ENCODE measurements around the gene FLYWCH1.

The FLYWCH1 gene

DNA sequence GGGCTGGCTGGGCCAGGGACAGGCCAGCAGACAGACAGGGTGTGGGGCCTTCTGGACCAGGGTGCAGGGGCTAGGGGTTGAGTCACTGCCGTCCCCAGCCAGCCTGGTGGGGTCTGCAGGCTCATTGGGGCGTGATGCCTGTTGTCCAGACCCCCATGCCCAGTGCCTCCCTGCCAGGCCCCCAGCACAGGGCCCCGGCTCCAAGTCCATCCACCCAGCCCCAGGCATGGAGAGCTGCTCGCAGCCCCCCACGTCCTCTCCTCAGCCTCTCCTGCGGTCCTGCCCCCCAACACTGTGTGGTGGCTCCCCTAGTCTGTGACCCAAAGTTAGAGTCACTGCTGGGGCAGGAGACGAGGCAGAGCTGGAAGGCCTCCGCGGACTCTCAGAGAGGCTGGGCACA is 75.6 kb downstream of the FLYWCH1 start:
- DNase-seq, result no peak

DNA sequence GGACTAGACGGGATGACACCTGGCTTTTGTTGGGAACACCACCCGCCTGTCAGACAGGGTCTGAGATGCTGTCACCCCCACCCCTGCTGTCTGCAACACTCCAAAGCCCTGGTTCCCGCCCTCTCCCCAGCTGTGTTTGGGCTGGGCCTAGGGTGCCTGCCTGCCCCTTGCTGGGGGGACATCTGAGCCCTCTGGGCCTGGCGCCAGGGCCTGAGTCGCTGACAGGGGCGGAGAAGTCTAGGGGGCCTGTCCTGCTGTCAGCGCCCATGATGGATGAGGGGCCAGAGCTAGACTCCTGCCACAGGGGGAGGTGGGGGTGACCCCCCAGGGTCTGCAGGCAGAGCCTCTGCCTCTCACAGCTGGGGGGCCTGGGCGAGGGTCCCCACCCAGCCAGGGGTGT is 76.1 kb downstream of the FLYWCH1 start:
- DNase-seq, result no peak

DNA sequence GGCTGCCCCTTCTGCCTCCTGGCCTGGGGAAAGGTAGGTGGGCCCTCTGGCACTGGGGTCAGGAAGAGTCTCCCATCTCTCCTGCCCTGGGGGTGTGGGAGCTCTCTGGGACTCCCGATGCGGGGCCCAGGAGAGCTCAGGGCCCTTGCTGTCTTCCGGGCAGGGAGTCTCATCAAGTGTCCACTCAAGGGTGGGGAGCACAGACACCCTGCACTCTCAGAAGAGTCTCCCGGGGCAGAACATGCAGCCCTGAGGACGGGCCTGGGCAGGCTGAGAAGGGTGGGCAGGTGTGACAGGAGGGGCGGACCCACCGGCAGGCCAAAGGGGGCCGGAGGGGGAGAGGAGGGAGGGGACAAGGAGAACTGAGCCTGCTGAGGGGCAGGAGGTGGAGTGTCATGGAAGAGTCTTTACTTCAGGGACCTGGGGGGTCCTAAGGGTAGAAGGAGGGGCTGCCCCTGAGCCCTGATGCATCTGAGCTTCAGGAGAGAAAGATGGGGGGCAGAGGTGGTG is 76.9 kb downstream of the FLYWCH1 start:
- no peak for DNase-seq

DNA sequence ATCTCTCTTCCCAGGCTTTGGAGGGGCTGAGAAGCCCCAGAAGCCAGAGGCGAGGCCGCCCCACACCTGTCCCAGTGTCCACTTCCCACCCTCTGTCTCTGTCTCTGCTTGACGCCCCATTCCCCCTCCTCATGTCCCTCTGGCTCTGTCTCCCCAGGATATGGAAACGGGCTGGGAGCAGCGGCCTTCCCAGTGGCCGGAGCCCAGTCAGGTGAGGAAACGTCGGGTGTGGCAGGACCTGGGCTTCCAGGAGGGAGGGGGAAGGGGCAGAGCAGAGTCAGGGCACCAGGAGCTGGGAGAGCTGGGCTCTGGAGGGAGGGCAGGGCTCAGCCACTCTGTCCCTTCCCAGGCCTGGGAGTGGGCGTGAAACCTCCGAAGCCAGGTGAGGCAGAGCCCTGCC is 79.2 kb downstream of the FLYWCH1 start:
- no peak for DNase-seq

DNA sequence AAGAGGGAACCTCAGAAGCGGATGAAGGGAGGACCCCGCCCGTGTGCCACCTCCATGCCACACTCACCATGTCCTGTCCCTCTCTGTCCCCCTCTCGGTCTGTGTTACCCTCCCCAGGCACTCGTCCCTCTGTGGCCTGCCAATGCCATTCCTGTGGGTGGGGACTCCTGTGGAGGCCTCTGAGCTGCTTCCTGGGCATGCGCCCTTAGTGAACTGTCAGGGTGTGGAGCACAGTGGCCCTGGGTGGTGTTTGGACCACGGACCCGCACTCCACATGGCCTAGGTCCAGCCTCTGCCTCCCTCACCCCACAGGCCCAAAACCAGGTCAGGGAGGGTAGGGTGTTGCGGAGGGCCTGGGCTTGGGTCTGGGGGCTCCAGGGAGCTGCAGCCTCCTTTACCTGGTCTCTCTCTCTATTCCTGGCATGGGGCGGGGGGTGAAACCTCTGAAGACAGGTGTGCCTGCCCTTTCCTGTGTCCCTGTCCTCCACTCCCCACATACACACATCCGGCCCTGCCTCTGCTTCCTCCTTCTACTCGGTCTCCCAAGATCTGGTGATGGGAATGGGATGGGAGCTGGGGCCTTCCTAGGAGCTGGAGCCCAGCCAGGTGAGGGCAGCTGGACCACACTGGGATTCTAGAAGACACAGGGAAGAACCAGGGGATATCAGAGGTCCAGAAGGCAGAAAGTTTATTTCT is 80.0 kb downstream of the FLYWCH1 start:
- DNase-seq, result no peak

DNA sequence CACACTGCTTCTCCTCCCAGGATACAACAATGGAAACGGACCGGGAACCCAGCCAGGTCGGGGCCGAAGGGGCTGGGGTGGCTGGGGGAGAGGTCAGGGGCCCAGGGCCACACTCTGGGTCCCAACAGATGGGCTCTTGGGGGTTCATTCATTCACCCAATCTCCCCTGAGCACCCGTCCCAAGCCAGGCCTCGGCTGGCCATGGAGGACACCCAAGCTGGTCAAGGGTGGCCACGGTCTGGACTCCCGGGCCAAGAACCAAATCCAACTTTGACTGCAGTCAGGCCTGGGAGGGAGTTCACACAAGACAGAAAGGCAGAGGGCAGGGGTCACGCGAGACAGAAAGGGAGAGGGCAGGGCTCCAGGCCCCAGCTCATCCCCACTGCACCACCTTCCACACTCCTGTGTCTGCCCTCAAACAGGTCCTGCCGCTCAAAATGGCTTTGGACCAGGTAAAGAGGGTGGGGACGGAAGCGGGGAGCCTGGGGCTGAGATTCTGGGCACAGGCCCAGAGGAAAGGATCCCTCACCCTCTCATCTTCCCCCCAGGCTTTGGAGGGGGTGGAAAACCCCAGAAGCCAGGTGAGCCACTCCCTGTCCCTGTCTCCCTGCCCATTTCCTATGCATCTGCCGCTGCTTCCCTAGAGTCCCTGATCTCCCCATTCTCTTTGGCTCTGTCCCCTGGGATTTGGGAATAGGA is 80.8 kb downstream of the FLYWCH1 start:
- no peak for DNase-seq

DNA sequence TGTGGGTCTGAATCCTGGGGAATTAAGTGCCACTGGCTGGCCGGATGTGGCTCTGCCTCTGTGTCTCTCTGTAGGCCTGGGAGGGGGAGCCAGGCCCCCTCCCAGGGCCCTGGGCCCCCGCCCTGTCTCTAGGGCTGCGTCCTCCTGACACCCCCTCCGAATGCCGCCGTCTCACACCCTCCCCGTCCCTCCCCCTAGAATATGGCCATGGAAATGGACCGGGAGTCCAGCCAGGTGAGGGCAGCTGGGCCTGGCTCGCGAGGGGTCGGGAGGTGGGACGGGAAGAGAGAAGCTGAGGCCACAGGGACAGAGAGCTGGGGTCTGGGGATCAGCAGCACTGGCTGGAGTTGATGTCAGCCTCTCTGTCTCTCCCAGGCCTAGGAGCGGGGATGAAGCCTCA is 84.6 kb downstream of the FLYWCH1 start:
- no peak for DNase-seq

DNA sequence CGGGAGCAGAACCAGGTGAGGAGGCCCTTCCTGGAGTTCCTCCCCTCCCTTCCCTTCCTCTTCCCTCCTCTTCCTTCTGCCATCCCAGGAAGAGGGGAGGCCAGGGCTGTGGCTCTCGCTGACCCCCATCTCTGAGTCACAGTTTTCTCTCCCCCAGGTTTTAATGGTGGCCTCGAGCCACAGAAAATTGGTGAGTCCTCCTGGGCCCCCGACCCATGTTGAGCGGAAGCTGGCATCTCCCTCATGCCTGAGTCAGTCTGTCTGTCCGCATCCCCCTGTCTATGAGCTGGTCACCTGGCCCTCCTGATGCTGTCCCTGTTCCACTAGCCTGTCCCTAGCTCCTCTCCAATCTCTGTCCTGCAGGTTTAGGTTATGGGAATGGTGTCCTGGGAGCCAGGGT is 88.2 kb downstream of the FLYWCH1 start:
- DNase-seq, result no peak

DNA sequence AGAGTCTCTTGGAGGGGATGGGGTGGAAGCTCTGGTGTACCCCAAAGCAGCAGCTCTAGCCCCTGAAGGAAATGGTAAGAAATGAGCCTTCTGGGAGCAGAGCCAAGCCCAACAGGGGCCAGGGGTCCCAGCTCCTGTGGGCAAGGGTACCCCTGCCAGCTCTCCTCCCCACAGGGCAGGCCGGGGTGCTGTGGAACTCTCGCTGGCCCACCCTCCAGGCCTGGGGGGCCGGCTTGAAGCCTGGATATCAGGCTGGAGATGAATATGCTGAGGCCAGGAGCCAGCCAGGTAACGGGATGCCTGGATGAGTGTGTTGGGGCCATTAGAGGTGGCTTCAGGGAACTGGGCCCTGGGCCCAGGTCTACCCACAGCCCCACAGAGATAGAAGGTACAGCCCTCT is 88.8 kb downstream of the FLYWCH1 start:
- no peak for DNase-seq
